ENCODE data around the gene RC3H1. TPM values are rescaled to one million over a fixed set of nuclear protein-coding genes. Genes with fewer than 3 reads are reported as not detected.

RC3H1 gene, protein sequence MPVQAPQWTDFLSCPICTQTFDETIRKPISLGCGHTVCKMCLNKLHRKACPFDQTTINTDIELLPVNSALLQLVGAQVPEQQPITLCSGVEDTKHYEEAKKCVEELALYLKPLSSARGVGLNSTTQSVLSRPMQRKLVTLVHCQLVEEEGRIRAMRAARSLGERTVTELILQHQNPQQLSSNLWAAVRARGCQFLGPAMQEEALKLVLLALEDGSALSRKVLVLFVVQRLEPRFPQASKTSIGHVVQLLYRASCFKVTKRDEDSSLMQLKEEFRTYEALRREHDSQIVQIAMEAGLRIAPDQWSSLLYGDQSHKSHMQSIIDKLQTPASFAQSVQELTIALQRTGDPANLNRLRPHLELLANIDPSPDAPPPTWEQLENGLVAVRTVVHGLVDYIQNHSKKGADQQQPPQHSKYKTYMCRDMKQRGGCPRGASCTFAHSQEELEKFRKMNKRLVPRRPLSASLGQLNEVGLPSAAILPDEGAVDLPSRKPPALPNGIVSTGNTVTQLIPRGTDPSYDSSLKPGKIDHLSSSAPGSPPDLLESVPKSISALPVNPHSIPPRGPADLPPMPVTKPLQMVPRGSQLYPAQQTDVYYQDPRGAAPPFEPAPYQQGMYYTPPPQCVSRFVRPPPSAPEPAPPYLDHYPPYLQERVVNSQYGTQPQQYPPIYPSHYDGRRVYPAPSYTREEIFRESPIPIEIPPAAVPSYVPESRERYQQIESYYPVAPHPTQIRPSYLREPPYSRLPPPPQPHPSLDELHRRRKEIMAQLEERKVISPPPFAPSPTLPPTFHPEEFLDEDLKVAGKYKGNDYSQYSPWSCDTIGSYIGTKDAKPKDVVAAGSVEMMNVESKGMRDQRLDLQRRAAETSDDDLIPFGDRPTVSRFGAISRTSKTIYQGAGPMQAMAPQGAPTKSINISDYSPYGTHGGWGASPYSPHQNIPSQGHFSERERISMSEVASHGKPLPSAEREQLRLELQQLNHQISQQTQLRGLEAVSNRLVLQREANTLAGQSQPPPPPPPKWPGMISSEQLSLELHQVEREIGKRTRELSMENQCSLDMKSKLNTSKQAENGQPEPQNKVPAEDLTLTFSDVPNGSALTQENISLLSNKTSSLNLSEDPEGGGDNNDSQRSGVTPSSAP
- total RNA-seq, result 59.8 TPM

DNA sequence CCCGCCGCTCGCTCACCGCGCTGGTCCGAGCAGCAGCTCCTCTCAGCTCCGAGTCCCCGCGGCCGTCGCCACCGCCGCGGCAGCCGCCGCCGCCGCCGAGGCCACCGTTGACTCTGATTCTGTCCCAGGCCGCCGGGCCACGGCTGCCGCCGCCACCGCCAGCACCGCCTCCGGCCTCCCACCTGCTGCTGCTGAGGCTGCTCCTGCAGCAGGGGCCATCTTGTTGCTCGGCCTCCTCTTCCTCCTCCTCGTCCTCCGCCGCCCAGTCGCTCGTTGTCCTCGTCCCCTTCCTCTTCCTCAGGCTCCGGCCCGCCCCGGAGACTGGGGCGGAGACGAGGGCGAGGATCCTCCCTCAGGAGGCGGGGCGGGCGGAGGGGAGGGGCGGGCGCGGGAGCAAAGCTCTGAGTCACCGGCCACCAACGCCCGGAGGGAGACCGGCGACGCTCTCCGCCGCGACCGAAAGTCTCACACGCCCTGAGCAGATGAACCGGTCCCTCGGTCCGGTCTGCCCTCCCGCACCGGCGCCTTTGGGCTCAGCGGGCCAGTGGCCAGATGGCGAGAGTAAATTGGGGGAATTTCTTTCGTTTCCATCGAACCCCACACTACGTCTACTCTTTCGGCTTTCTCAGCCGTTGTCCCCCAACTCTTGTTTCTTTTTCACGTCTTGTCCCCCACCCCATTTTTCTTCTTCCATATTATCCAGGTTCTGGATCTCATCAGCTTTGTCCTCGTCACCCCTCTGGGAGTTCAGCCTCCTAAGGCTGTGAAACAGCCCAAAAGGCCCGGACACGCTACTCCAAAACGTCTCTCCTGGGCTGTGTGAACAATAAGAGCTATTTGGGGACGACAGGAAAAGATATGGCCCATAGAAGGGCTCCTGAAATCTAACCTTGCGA lies at the start of gene RC3H1:
TSS of gene RC3H1 (minus strand) at position 278 of the 896 bp plus-strand sequence. CDS start 29,372 bp downstream, outside the sequence.

DNA sequence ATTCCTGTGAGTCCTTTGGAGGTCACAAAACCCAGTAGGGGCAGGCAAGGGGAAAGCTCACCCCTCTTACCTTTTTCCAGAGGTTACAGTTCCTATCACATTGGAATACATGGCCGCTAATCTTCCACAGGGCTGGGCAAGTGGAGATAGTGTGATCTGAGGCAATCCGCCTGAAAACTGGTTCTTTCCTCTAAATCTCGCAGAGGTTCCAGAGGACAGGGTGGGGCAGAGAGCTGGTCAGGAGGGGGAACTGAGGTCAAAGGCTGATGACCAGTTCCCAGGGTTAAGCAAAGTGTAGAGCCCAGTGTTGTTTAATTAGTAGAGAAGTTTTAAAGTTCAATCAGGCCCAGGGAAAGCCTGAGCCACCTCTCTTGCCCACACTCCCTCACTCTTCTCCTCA lies 105.0 kb downstream of the RC3H1 start, which contains the start of gene SERPINC1:
TSS of gene SERPINC1 (minus strand) at position 179 of the 400 bp plus-strand sequence. CDS start at position 111, 68 bp downstream.

Small RNA genes lying within 50 kb of the gene (small RNA-seq; reads per million reads assigned to genes)
- gene RNA5SP67 (ENCODE audit: low replicate concordance), result not detected
- not detected for gene RNA5SP68 (ENCODE audit: low replicate concordance)

Other genes with a start within 250 kb of the RC3H1 start
- gene DARS2, start 197.7 kb downstream of the RC3H1 start, total RNA-seq, result 16.9 TPM
- 16.6 TPM for gene CENPL, start 197.5 kb downstream of the RC3H1 start, total RNA-seq
- gene GAS5, start 154.4 kb downstream of the RC3H1 start, total RNA-seq, result 528 TPM
- gene ZBTB37, start 154.0 kb downstream of the RC3H1 start, total RNA-seq, result 65.7 TPM
- gene SERPINC1, start 105.0 kb downstream of the RC3H1 start, total RNA-seq, result not detected
- 172 TPM for gene RABGAP1L, start 137.2 kb upstream of the RC3H1 start, total RNA-seq

Measured in parietal lobe (tissue), 2 donors.